Chondrocyte (in vitro differentiated cells): Measurements from ENCODE around the gene FBXL15. TPM values are rescaled to one million over a fixed set of nuclear protein-coding genes. Genes with fewer than 3 reads are reported as not detected.
A peak's percentile ranks its signal among the peaks of the same experiment; 100 is the strongest.

Experiments
- DNase-seq: peaks from one replicate; pipeline ENCODE4 v3.0.0; 2021; ENCODE audit warnings: mixed read lengths, low spot score
- H3K27ac Mint-ChIP-seq: one replicate; pipeline ENCODE4 v1.8.0; 2021; ENCODE audit warnings: mild to moderate bottlenecking, moderate library complexity, mixed read lengths; ENCODE audit not compliant: unreplicated experiment
- H3K27me3 Mint-ChIP-seq: 2 replicates; pipeline ENCODE4 v1.8.0; 2021; ENCODE audit warnings: low read depth, mixed read lengths
- H3K36me3 Mint-ChIP-seq: 2 replicates; pipeline ENCODE4 v1.8.0; 2021; ENCODE audit warnings: low read depth, mixed read lengths
- H3K4me1 Mint-ChIP-seq: 2 replicates; pipeline ENCODE4 v1.8.0; 2021; ENCODE audit warnings: low read depth, mild to moderate bottlenecking, mixed read lengths
- H3K4me3 Mint-ChIP-seq: one replicate; pipeline ENCODE4 v1.8.0; 2021; ENCODE audit warnings: mild to moderate bottlenecking, moderate library complexity, mixed read lengths; ENCODE audit not compliant: unreplicated experiment
- H3K9me3 Mint-ChIP-seq: 2 replicates; pipeline ENCODE4 v1.8.0; 2021; ENCODE audit warnings: low read depth, mixed read lengths
- total RNA-seq: library from RNA; stranded (reverse); gene quantifications from 3 replicates; pipeline ENCODE4 v1.2.1, GENCODE V29; 2021
- TF ChIP-seq, protein P1 (sequence below): fragments of 200-600 bp; sonication (generic); IDR thresholded peaks from 2 replicates; pipeline ENCODE4 v1.5.0; 2021; ENCODE audit warnings: antibody characterized with exemption, mild to moderate bottlenecking, moderate library complexity

The FBXL15 gene
- total RNA-seq, 1 donor from 2014 or later: 9.0 TPM

- DNase-seq: no peak
- Mint-ChIP-seq H3K27ac (peak within 1 kb of the TSS; percentile 97), H3K36me3 (peaks cover 5% of the 10 kb centered on the region), H3K4me3 (peak within 1 kb of the TSS; percentile 83), H3K4me1 (peaks cover 48% of the 10 kb centered on the region), H3K9me3 (no peaks in the 10 kb centered on the region), H3K27me3 (peaks cover 4% of the 10 kb centered on the region)
- TF ChIP-seq, protein P1, sequence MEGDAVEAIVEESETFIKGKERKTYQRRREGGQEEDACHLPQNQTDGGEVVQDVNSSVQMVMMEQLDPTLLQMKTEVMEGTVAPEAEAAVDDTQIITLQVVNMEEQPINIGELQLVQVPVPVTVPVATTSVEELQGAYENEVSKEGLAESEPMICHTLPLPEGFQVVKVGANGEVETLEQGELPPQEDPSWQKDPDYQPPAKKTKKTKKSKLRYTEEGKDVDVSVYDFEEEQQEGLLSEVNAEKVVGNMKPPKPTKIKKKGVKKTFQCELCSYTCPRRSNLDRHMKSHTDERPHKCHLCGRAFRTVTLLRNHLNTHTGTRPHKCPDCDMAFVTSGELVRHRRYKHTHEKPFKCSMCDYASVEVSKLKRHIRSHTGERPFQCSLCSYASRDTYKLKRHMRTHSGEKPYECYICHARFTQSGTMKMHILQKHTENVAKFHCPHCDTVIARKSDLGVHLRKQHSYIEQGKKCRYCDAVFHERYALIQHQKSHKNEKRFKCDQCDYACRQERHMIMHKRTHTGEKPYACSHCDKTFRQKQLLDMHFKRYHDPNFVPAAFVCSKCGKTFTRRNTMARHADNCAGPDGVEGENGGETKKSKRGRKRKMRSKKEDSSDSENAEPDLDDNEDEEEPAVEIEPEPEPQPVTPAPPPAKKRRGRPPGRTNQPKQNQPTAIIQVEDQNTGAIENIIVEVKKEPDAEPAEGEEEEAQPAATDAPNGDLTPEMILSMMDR: no peak
Measured at GRCh38 chr10:102395400-102396316, 25.0 kb upstream of the FBXL15 start, which contains the start of gene NFKB2. Gene NFKB2, plus strand, starts transcription at chr10:102395705. Its CDS starts 255 bp downstream, at chr10:102395960.

DNA sequence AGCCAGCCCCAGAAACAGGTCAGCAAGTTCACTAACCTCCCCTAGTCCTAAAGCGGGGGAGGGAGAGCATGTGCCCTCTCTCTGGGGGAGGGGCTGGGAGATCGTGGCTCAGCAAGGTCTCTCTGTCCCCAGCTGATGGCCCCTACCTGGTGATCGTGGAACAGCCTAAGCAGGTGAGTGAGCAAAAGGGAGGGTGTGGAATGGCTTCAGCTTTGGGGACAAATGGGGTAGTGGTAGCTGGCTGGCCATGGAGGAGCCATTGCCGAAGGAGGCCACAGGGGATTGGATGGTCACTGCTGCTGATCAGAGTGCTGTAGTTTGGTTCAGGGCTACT lies 24.4 kb upstream of the FBXL15 start:
- Mint-ChIP-seq H3K9me3 (no peaks in the 10 kb centered on the region), H3K4me1 (peaks cover 49% of the 10 kb centered on the region), H3K27ac (peak overlapping the region; percentile 97), H3K27me3 (no peaks in the 10 kb centered on the region), H3K36me3 (peaks cover 5% of the 10 kb centered on the region), H3K4me3 (peak overlapping the region; percentile 83)
- TF ChIP-seq, protein P1: no peak
- no peak for DNase-seq

- H3K4me1 Mint-ChIP-seq: peaks cover 54% of the 10 kb centered on the region
- no peaks in the 10 kb centered on the region for H3K9me3 Mint-ChIP-seq
- H3K27me3 Mint-ChIP-seq: no peaks in the 10 kb centered on the region
- TF ChIP-seq, protein P1: no peak
- peaks cover 5% of the 10 kb centered on the region for H3K36me3 Mint-ChIP-seq
- H3K4me3 Mint-ChIP-seq: peak overlapping the region; percentile 83
- no peak for DNase-seq
- H3K27ac Mint-ChIP-seq: no peak overlapping the region
Measured at GRCh38 chr10:102396730-102397151, 23.9 kb upstream of the FBXL15 start.

DNA sequence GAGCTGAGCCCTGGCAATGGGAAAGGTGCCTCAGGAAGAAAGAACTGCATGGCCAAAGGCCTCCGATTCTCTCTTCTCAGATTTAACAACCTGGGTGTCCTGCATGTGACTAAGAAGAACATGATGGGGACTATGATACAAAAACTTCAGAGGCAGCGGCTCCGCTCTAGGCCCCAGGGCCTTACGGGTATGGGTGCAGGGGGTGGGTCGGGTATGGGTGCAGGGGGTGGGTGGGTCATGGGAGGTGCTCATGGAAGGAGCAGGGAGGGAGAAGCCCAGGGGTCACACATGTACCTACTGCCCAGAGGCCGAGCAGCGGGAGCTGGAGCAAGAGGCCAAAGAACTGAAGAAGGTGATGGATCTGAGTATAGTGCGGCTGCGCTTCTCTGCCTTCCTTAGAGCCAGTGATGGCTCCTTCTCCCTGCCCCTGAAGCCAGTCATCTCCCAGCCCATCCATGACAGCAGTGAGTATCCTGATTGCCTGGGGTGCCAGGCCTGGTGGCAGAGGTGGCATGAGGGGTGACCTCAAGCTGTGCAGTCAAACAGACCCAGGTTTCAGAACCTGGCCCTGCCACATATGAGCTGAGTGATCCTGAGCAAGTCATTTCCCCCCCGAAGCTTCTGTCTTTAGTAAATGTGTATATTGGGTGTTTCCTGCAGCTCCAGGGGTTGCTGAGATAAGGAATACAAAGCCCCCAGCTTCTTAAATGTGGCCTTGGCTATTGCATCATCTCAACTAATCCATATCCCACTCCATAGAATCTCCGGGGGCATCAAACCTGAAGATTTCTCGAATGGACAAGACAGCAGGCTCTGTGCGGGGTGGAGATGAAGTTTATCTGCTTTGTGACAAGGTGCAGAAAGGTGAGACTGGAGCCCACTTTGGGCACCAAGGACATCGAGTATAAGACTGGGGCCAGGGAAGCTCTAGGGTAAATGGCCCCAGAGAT lies 23.1 kb upstream of the FBXL15 start:
- Mint-ChIP-seq H3K27ac (no peak overlapping the region), H3K36me3 (peaks cover 7% of the 10 kb centered on the region), H3K27me3 (no peaks in the 10 kb centered on the region), H3K4me3 (no peak overlapping the region), H3K9me3 (no peaks in the 10 kb centered on the region), H3K4me1 (peaks cover 57% of the 10 kb centered on the region)
- DNase-seq: no peak
- TF ChIP-seq, protein P1: no peak
